Ureter (tissue), 1 donor: Measurements from ENCODE around the gene NPHS2. TPM values are rescaled to one million over a fixed set of nuclear protein-coding genes. Genes with fewer than 3 reads are reported as not detected.

ENCODE experiments used
- DNase-seq: peaks from one replicate; pipeline ENCODE4 v3.0.0-alpha.2; 2020; ENCODE audit warnings: low spot score
- total RNA-seq: library from RNA; stranded (reverse); gene quantifications from one replicate; pipeline ENCODE4 v1.2.4, GENCODE V29; 2023
- donor health status: DM: yes; HTN: yes; CAD: no.

The NPHS2 gene
- not detected for total RNA-seq

GRCh38 chr1:179575497-179576314 is at the start of gene NPHS2:
Gene NPHS2, minus strand, starts transcription at chr1:179575948. Its CDS starts 84 bp downstream, at chr1:179575864.
- no peak for DNase-seq

DNA sequence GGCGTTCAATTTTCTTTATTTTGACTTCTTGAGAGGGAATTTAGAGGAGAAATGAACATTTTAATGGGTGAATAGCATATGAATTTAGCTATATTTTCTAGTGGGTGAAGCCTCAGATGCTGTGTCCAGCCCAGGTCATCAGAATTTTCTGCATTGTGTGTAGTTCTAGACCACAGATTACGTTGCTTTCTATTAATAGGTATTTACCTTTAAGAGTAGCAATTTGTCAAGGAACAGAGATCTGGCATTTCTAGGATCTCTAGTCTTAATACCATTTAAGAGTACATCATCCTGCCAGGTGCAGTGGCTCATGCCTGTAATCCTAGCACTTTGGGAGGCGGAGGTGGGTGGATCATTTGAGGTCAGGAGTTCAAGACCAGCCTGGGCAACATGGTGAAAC is 36.6 kb upstream of the NPHS2 start:
- DNase-seq: no peak

- DNase-seq: no peak
Measured at GRCh38 chr1:179601093-179601492, 25.3 kb upstream of the NPHS2 start.

- DNase-seq: no peak
Measured at GRCh38 chr1:179599623-179600249, 24.0 kb upstream of the NPHS2 start.

DNA sequence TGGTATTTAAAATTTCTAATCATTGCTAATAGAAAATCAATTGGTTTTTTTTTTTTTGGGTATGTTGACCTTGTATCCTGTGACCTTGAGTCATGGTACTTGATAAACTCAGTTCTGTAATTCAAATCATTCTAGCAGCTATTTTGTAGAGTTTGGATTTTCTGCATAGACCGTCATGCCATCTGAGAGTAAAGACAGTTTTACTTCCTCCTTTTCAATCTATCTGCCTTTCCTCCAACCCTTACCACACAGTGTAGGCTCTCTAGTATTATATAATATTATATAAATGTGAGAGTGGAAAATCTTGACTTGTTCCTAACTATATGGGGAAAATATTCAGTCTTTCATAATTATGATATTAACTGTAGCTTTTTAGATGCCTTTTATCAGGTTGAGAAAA is 22.9 kb upstream of the NPHS2 start:
- DNase-seq: no peak

DNA sequence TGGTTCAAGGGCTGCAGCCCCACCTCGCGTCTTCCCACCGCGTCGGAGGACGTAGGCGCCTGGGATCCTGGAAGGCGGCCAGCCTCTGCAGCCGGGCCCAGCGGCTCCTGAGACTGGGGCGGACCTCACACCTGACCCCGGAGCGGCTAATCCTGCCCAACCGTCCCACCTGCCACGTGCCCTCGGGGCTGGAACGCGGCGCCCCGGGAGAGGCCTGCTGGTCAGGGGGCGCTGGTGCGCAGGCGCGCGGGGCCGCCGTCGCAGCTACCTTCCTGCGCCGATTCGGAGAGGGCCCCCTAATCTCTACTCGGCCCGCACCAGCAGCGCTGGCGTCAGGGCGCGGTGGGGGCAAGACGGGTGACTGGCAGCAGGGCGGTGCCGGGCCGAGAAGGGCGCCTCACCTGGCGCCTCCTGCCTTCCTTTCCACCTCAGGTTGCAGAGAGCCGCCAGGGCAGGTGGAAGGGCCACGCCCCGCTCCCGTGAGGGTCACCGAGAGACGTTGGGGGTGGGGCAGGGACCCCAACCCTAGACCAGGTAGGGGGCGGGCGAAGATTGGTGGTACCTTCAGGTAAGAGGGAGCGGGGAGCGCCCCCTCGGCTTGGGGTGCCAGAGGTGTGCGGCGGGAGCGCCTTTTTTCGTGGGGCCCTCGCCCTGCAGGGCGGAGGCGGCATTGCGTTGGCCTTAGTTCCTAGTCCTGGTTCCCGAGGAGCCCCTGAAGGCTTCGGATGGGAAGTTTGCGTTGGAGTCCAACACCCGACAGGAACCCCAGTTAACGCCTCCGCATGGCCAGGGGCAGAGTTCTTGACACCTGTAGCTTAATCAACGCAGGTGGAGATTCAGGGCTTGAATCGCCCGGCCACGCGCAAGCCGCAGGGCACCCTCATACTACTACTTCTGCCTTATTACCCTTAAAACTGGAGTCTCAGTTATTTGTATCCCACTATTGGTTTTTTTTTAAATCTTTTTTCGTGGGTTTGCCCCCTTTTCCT is 16.1 kb upstream of the NPHS2 start, which contains the start of gene TDRD5:
Gene TDRD5 (plus strand): TSS at position 241 of the 989 bp plus-strand sequence. CDS start 784 bp downstream, outside the sequence.
- no peak for DNase-seq

GRCh38 chr1:179591253-179591591 is 15.5 kb upstream of the NPHS2 start:
- no peak for DNase-seq

GRCh38 chr1:179590671-179591070 is 14.9 kb upstream of the NPHS2 start:
- DNase-seq: no peak

GRCh38 chr1:179589509-179589908 is 13.8 kb upstream of the NPHS2 start:
- DNase-seq: no peak

DNA sequence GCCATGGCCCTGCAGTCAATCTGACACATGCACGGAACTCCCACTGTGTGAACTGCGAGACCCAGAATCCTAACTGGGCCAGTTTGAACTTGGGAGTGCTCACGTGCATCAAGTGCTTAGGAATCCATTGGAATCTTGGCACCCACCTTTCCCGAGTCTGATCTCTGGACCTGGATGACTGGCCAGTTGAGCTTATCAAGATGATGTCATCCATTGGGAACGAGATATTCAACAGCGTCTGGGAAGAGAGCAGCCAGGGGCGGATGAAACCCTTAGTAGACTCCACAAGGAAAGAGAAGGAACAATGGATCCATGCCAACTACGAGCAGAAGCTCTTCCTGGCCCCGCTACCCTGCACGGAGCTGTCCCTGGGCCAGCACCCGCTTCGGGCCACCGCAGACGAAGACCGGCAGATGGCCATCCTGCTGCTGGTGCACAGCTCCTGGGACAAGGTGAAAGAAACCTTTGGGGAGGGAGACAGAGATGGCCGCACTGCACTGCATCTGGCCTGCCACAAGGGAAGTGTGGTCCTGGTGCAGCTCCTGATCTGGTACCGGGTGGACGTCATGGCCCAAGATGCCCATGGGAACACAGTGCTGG is 12.8 kb upstream of the NPHS2 start:
- DNase-seq: no peak

DNA sequence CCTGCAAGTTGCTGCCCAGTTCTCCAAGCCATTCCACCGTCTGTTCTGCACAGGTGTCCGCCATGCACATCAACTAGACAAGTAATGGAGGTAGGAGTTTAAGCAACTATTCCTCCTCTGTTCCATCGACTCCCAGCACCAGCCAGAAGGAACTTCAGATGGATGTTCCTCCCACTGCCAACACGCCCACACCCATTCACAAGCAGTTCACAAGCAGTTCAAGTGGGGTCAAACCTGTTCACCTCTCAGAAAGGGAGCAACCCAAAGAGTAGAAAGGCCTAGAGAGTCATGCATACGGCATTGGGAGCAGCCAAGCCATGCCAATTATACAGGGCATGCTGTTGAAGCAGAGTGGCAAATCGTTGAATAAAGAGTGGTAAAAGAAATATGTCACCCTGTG is 11.6 kb upstream of the NPHS2 start:
- no peak for DNase-seq

- DNase-seq: no peak
Measured at GRCh38 chr1:179586107-179586823, 10.5 kb upstream of the NPHS2 start.

- no peak for DNase-seq
Measured at GRCh38 chr1:179583771-179584320, 8.1 kb upstream of the NPHS2 start.

DNA sequence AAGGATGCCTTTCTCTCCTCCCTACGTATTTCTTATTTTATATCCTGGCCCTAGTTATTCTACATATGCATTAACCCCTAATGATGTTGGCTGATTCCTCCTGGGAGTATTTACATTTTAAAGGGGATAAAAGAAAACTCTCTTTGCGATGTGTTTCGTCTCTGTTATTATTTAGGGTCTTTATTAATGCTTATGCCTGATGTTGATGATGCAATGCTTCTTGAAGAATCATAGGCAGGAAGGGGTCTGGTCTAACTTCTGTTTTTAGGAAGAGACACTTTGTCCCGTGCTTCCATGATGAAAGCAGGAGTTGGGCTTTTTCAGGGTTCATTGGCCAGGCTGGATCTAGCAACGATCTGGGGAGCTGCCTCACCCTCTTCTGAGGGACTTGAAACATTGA is 761 bp upstream of the NPHS2 start:
- DNase-seq: no peak

DNA sequence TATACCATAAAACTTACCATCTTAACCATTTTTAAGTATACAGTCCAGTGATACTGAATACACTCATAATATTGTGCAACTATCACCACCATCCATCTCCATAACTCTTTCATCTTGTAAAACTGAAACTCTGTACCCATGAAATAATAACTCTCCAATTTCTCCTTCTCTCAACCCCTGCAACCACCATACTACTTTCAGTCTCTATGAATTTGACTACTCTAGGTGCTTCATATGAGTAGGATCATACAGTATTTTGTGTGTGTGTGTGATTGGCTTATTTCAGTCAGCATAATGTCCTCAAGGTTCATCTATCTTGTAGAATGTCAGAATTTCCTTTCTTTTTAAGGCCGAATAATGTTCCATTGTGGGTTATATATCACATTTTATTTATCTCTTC is 17.7 kb downstream of the NPHS2 start:
- DNase-seq: no peak

GRCh38 chr1:179554427-179554826 is 21.3 kb downstream of the NPHS2 start:
- no peak for DNase-seq

GRCh38 chr1:179550746-179551682 is 24.7 kb downstream of the NPHS2 start:
- DNase-seq: no peak

DNA sequence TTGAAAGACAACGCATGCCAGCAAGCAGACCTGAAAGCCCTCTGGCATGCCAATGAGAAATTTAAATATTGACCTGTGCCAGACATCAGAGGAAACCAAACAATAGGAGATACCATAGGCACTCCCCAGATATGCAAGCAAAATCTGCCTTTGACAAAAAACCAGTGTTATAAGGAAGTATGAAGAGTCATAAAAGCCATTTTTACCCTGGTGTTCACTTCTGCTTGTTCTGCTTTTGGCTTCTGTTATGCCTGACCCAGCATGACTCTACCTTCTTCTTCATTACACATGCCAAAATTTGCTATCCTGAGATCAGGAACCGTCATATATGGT is 26.4 kb downstream of the NPHS2 start:
- no peak for DNase-seq

DNA sequence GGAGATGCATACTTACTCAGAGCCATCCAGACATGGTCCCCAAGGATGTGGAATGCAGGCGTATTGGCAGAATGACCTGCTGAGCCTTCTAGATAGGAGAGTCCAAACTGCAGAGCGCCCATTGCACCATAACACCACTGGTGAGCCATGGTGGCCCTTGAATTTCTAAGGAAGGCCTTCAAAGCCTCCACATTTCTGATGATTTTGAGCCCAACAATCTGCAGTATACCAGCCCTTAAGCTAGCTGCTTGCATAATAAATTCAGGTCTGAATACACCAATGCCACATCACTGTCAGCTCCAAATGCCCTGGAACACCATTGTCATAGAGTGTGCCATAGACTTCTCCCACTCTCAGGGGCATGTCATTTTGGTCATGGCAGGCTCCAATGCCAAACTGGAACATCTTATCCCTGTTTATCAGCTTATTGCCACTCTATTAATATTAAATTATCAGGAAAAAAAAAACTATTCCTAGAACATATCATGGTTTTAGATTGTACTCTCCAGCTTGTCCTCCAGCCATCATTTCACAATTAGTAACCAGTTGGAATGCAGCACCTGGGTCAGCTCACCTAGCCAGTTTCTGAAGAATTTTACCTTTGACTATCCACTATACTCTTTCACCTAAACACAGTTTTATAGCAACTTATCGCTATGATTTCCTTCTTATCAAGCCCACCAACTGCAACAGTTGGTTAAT is 26.9 kb downstream of the NPHS2 start:
- DNase-seq: no peak
